Measurements from ENCODE around the gene TMEM116.

Gene TMEM116

GRCh38 chr12:111904446-111904975 is 108.5 kb downstream of the TMEM116 start:
- in situ Hi-C loops (cut with HindIII; ENCODE audit: low sequenced_read_pairs): no loop called here
- no peak overlapping the region for H3K4me3 ChIP-seq (ENCODE audit: low read depth, low read length)
- no peak for TF ChIP-seq CTCF (IDR thresholded peaks at IDR 0.05; ENCODE audit: low read depth, low read length, missing control alignments)
- DNase-seq (ENCODE audit: low read depth): no peak

GRCh38 chr12:111901182-111901581 is 111.8 kb downstream of the TMEM116 start:
- in situ Hi-C loops (cut with HindIII; ENCODE audit: low sequenced_read_pairs): no loop called here
- H3K4me3 ChIP-seq (ENCODE audit: low read depth, low read length): no peak overlapping the region
- no peak for DNase-seq (ENCODE audit: low read depth)
- no peak for TF ChIP-seq CTCF (IDR thresholded peaks at IDR 0.05; ENCODE audit: low read depth, low read length, missing control alignments)

- in situ Hi-C loops (cut with HindIII; ENCODE audit: low sequenced_read_pairs): no loop called here
- no peak overlapping the region for H3K4me3 ChIP-seq (ENCODE audit: low read depth, low read length)
- no peak for DNase-seq (ENCODE audit: low read depth)
- TF ChIP-seq CTCF (IDR thresholded peaks at IDR 0.05; ENCODE audit: low read depth, low read length, missing control alignments): no peak
Measured at GRCh38 chr12:111894556-111894955, 118.4 kb downstream of the TMEM116 start.

- DNase-seq (ENCODE audit: low read depth): no peak
- in situ Hi-C loops (cut with HindIII; ENCODE audit: low sequenced_read_pairs): no loop called here
- H3K4me3 ChIP-seq (ENCODE audit: low read depth, low read length): no peak overlapping the region
- no peak for TF ChIP-seq CTCF (IDR thresholded peaks at IDR 0.05; ENCODE audit: low read depth, low read length, missing control alignments)
Measured at GRCh38 chr12:111893287-111893686, 119.7 kb downstream of the TMEM116 start.

- no peak overlapping the region for H3K4me3 ChIP-seq (ENCODE audit: low read depth, low read length)
- no peak for DNase-seq (ENCODE audit: low read depth)
- in situ Hi-C loops (cut with HindIII; ENCODE audit: low sequenced_read_pairs): no loop called here
- TF ChIP-seq CTCF (IDR thresholded peaks at IDR 0.05; ENCODE audit: low read depth, low read length, missing control alignments): no peak
Measured at GRCh38 chr12:111887926-111888745, 124.8 kb downstream of the TMEM116 start.

GRCh38 chr12:111886662-111887545 is 126.1 kb downstream of the TMEM116 start:
- in situ Hi-C loops (cut with HindIII; ENCODE audit: low sequenced_read_pairs): no loop called here
- no peak for DNase-seq (ENCODE audit: low read depth)
- no peak for TF ChIP-seq CTCF (IDR thresholded peaks at IDR 0.05; ENCODE audit: low read depth, low read length, missing control alignments)
- H3K4me3 ChIP-seq (ENCODE audit: low read depth, low read length): no peak overlapping the region
